Measurements from ENCODE around the gene SEC62.

DNA sequence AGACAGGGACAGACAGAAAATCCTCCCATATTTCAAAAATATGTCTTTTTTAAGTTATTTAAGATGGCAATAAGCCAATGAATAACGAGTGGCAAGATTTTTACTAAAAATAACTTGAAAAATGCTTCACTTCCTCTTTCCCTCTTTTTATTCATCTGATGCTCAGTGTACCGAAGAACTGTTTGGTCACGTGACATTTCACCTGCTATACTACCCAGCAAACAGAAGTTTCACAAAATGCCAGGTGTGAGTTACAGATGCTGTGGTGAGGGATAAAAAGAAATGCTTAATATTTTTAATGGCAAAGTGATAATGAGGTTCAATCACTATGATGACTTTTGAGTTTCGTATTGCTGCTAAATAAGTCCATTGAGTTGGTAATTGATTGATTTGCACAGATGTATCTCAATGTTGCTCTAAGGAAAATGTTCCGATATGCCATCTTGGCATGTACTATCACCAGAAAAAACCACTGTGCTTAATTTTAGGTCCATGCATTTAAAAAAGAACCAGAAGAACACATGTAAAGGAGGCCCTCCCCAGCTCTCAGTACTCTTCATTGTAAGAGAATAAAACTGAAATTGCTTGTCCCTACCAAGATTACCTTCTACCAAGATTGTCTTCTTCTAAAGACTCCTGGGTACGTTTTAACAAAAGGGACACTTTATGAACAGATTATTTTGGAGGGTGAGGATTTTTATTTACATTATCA lies 26.0 kb upstream of the SEC62 start:
- TF ChIP-seq FOXK2 (IDR thresholded peaks at IDR 0.05) (no peak), NFRKB (IDR thresholded peaks at IDR 0.05) (no peak), SUZ12 (IDR thresholded peaks at IDR 0.05) (no peak), FOXA1 (IDR thresholded peaks at IDR 0.05) (no peak), ELF4 (IDR thresholded peaks at IDR 0.05) (no peak), HDGF (IDR thresholded peaks at IDR 0.05; ENCODE audit: borderline replicate concordance) (no peak), FOXM1 (IDR thresholded peaks at IDR 0.05; ENCODE audit: borderline replicate concordance) (no peak), SP1 (IDR thresholded peaks at IDR 0.05) (no peak), ZNF384 (IDR thresholded peaks at IDR 0.05) (no peak)
- TF ChIP-seq, protein P1, sequence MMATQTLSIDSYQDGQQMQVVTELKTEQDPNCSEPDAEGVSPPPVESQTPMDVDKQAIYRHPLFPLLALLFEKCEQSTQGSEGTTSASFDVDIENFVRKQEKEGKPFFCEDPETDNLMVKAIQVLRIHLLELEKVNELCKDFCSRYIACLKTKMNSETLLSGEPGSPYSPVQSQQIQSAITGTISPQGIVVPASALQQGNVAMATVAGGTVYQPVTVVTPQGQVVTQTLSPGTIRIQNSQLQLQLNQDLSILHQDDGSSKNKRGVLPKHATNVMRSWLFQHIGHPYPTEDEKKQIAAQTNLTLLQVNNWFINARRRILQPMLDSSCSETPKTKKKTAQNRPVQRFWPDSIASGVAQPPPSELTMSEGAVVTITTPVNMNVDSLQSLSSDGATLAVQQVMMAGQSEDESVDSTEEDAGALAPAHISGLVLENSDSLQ (IDR thresholded peaks at IDR 0.05) = no peak
